HEK293T (cell line): ENCODE data around the gene RBM42.

ENCODE experiments used
- CTCF ChIA-PET: fragments of 350-600 bp; formaldehyde crosslinking; extraction: SDS; loops from one replicate; lab custom pipeline; 2021; ENCODE audit warnings: antibody characterized with exemption, inconsistent platforms; lab: Yijun Ruan, JAX
- POLR2A ChIA-PET: fragments of 350-600 bp; formaldehyde crosslinking; extraction: SDS; loops from one replicate; lab custom pipeline; 2020; ENCODE audit warnings: antibody characterized with exemption, inconsistent platforms; lab: Yijun Ruan, JAX
- DNase-seq: peaks from one replicate; pipeline ENCODE4 v3.0.0; 2012; ENCODE audit warnings: mixed read lengths; ENCODE audit errors: extremely low spot score
- ARNT ChIP-seq: fragments of 450-650 bp; IDR thresholded peaks from 2 replicates; pipeline ENCODE4 v1.6.1; 2017; ENCODE audit warnings: mild to moderate bottlenecking
- BHLHE40 ChIP-seq: fragments of 450-650 bp; IDR thresholded peaks from 2 replicates; pipeline ENCODE4 v1.6.1; 2016; ENCODE audit warnings: mild to moderate bottlenecking, moderate library complexity, borderline replicate concordance
- CTBP1 ChIP-seq: fragments of 450-650 bp; IDR thresholded peaks from 2 replicates; pipeline ENCODE4 v1.6.1; 2016; ENCODE audit warnings: borderline replicate concordance
- ELF4 ChIP-seq: fragments of 450-650 bp; IDR thresholded peaks from 2 replicates; pipeline ENCODE4 v1.6.1; 2017; ENCODE audit warnings: antibody characterized with exemption
- FOXA1 ChIP-seq: fragments of 450-650 bp; IDR thresholded peaks from 2 replicates; pipeline ENCODE4 v1.6.1; 2016; ENCODE audit warnings: mild to moderate bottlenecking
- FOXK2 ChIP-seq: fragments of 450-650 bp; IDR thresholded peaks from 2 replicates; pipeline ENCODE4 v1.6.1; 2016; ENCODE audit warnings: mild to moderate bottlenecking
- FOXM1 ChIP-seq: fragments of 450-650 bp; IDR thresholded peaks from 2 replicates; pipeline ENCODE4 v1.6.1; 2017; ENCODE audit warnings: mild to moderate bottlenecking, borderline replicate concordance
- HDGF ChIP-seq: fragments of 450-650 bp; IDR thresholded peaks from 2 replicates; pipeline ENCODE4 v1.6.1; 2017; ENCODE audit warnings: antibody characterized with exemption, borderline replicate concordance
- L3MBTL2 ChIP-seq: fragments of 450-650 bp; conservative IDR thresholded peaks from 2 replicates; pipeline ENCODE4 v1.6.1; 2016; ENCODE audit warnings: mild to moderate bottlenecking
- LEF1 ChIP-seq: fragments of 450-650 bp; IDR thresholded peaks from 2 replicates; pipeline ENCODE4 v1.6.1; 2017; ENCODE audit warnings: mild to moderate bottlenecking, borderline replicate concordance
- NFRKB ChIP-seq: fragments of 450-650 bp; IDR thresholded peaks from 2 replicates; pipeline ENCODE4 v1.6.1; 2016; ENCODE audit warnings: mild to moderate bottlenecking, moderate library complexity
- PKNOX1 ChIP-seq: fragments of 450-650 bp; IDR thresholded peaks from 2 replicates; pipeline ENCODE4 v1.6.1; 2016
- SP1 ChIP-seq: fragments of 450-650 bp; IDR thresholded peaks from 2 replicates; pipeline ENCODE4 v1.6.1; 2017
- SUZ12 ChIP-seq: fragments of 450-650 bp; IDR thresholded peaks from 2 replicates; pipeline ENCODE4 v1.6.1; 2016; ENCODE audit warnings: mild to moderate bottlenecking
- TARDBP ChIP-seq: fragments of 450-650 bp; IDR thresholded peaks from 2 replicates; pipeline ENCODE4 v1.6.1; 2016
- ZNF384 ChIP-seq: fragments of 450-650 bp; IDR thresholded peaks from 2 replicates; pipeline ENCODE4 v1.6.1; 2016

RBM42 gene

GRCh38 chr19:35637165-35637564, 8.3 kb downstream of the RBM42 start:
- TF ChIP-seq BHLHE40 (no peak), LEF1 (no peak), FOXM1 (no peak), FOXA1 (no peak), HDGF (no peak), L3MBTL2 (no peak), CTBP1 (no peak), ZNF384 (no peak), SP1 (no peak), ELF4 (no peak), FOXK2 (no peak), PKNOX1 (no peak), NFRKB (no peak)
- no peak for DNase-seq
- ChIA-PET CTCF (interaction anchor here (1.0 kb wide), 1 partner anchor 12 kb away, joined by 4 read pairs; no protein-coding TSS in a partner anchor), POLR2A (interaction anchor here (0.9 to 1.8 kb wide), 3 partner anchors 9 to 27 kb away, joined by 3 to 9 read pairs (median 4); partner anchors contain the start of genes COX6B1 and RBM42)

- DNase-seq: no peak
- ChIA-PET POLR2A (interaction anchor here (1.4 kb wide), 1 partner anchor 27 kb away, joined by 4 read pairs; the partner anchor contains the start of gene HAUS5), CTCF (no interaction called here)
- no peak for TF ChIP-seq TARDBP
- no peak for TF ChIP-seq HDGF
- TF ChIP-seq SUZ12: no peak
- TF ChIP-seq CTBP1: no peak
Measured at GRCh38 chr19:35639321-35639639, 10.4 kb downstream of the RBM42 start.

- ChIA-PET CTCF (no interaction called here), POLR2A (interaction anchor here (1.4 kb wide), 1 partner anchor 28 kb away, joined by 4 read pairs; the partner anchor contains the start of gene HAUS5)
- TF ChIP-seq ZNF384 (no peak), SUZ12 (no peak), HDGF (no peak), NFRKB (no peak), FOXM1 (no peak), PKNOX1 (no peak), FOXK2 (no peak), FOXA1 (no peak), L3MBTL2 (no peak), SP1 (no peak), LEF1 (no peak), BHLHE40 (no peak), ELF4 (no peak), CTBP1 (no peak), TARDBP (no peak), ARNT (no peak)
- DNase-seq: no peak
Measured at GRCh38 chr19:35639863-35640262, 11.0 kb downstream of the RBM42 start.

GRCh38 chr19:35641515-35642151, 12.8 kb downstream of the RBM42 start, which contains the start of gene ETV2:
TSS of gene ETV2 (plus strand) at chr19:35641745. CDS start at chr19:35642461, 716 bp downstream.
- CTCF ChIA-PET: no interaction called here
- no peak for TF ChIP-seq NFRKB
- no peak for TF ChIP-seq LEF1
- no peak for TF ChIP-seq FOXA1
- TF ChIP-seq ARNT: no peak
- no peak for TF ChIP-seq ZNF384
- no peak for TF ChIP-seq ELF4
- no peak for TF ChIP-seq SP1
- TF ChIP-seq SUZ12: no peak
- TF ChIP-seq FOXK2: no peak
- no peak for TF ChIP-seq TARDBP
- TF ChIP-seq HDGF: no peak
- TF ChIP-seq BHLHE40: no peak
- no peak for TF ChIP-seq CTBP1
- TF ChIP-seq L3MBTL2: no peak
- no peak for TF ChIP-seq FOXM1
- no peak for TF ChIP-seq PKNOX1
- POLR2A ChIA-PET: no interaction called here
- DNase-seq: no peak

- ChIA-PET POLR2A (interaction anchor here (1.3 to 2.1 kb wide), 2 partner anchors 11 to 18 kb away, joined by 3 to 7 read pairs; no protein-coding TSS in a partner anchor), CTCF (no interaction called here)
- no peak for DNase-seq
- TF ChIP-seq NFRKB: no peak
- TF ChIP-seq CTBP1: no peak
- TF ChIP-seq ARNT: no peak
- no peak for TF ChIP-seq L3MBTL2
- no peak for TF ChIP-seq TARDBP
- no peak for TF ChIP-seq PKNOX1
- no peak for TF ChIP-seq FOXM1
- no peak for TF ChIP-seq SUZ12
- TF ChIP-seq BHLHE40: no peak
- no peak for TF ChIP-seq LEF1
- no peak for TF ChIP-seq HDGF
- TF ChIP-seq FOXA1: no peak
- TF ChIP-seq FOXK2: no peak
- TF ChIP-seq ELF4: no peak
- TF ChIP-seq ZNF384: no peak
- TF ChIP-seq SP1: no peak
Measured at GRCh38 chr19:35642312-35642711, 13.5 kb downstream of the RBM42 start.
